BE2C (cell line): ENCODE measurements around the gene CASZ1.

Source experiments
- DNase-seq: peaks from one replicate; pipeline ENCODE4 v3.0.0-alpha.2; 2020
- H3K27me3 ChIP-seq: fragments of 250-450 bp; sonication (Bioruptor Pico); 2 replicates; pipeline ENCODE4 v1.5.1; 2020; ENCODE audit warnings: mild to moderate bottlenecking
- H3K36me3 ChIP-seq: fragments of 250-450 bp; sonication (Bioruptor Pico); 2 replicates; pipeline ENCODE4 v1.5.1; 2020; ENCODE audit warnings: mild to moderate bottlenecking
- H3K4me1 ChIP-seq: fragments of 250-450 bp; sonication (Bioruptor Pico); 2 replicates; pipeline ENCODE4 v1.5.1; 2020
- H3K4me3 ChIP-seq: 2 replicates; pipeline ENCODE4 v1.5.1; 2011; ENCODE audit warnings: low read depth, low read length
- H3K9me3 ChIP-seq: fragments of 250-450 bp; sonication (Bioruptor Pico); 2 replicates; pipeline ENCODE4 v1.5.1; 2020
- TF ChIP-seq, protein P1 (sequence below): IDR thresholded peaks from 2 replicates; pipeline ENCODE4 v1.5.1; 2012; ENCODE audit warnings: mild to moderate bottlenecking, low read depth, low read length

Gene CASZ1

DNA sequence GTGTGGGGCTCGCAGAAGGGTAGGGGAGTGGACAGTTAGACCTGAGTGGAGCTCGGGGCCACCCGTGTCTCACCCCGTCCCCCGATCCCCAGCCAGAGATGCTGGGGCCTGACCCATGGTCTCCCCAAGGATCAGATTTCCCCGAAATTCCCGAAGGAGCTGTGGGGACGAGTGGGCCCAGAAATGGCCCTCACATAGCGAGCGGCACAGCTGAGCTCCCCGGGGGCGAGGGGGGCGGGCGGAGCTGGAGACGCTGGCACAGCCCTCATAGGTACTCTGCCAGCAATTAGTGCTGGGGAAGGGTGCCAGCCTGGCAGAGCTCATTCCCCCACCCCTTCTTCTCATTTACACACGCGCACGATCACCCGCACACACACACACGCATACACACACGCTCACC lies 9.2 kb downstream of the CASZ1 start:
- Histone ChIP-seq H3K4me1 (peaks cover 15% of the 10 kb centered on the region), H3K27me3 (no peaks in the 10 kb centered on the region), H3K36me3 (no peaks in the 10 kb centered on the region), H3K9me3 (no peaks in the 10 kb centered on the region), H3K4me3 (no peak overlapping the region)
- TF ChIP-seq, protein P1, sequence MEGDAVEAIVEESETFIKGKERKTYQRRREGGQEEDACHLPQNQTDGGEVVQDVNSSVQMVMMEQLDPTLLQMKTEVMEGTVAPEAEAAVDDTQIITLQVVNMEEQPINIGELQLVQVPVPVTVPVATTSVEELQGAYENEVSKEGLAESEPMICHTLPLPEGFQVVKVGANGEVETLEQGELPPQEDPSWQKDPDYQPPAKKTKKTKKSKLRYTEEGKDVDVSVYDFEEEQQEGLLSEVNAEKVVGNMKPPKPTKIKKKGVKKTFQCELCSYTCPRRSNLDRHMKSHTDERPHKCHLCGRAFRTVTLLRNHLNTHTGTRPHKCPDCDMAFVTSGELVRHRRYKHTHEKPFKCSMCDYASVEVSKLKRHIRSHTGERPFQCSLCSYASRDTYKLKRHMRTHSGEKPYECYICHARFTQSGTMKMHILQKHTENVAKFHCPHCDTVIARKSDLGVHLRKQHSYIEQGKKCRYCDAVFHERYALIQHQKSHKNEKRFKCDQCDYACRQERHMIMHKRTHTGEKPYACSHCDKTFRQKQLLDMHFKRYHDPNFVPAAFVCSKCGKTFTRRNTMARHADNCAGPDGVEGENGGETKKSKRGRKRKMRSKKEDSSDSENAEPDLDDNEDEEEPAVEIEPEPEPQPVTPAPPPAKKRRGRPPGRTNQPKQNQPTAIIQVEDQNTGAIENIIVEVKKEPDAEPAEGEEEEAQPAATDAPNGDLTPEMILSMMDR: no peak
- DNase-seq: no peak

DNA sequence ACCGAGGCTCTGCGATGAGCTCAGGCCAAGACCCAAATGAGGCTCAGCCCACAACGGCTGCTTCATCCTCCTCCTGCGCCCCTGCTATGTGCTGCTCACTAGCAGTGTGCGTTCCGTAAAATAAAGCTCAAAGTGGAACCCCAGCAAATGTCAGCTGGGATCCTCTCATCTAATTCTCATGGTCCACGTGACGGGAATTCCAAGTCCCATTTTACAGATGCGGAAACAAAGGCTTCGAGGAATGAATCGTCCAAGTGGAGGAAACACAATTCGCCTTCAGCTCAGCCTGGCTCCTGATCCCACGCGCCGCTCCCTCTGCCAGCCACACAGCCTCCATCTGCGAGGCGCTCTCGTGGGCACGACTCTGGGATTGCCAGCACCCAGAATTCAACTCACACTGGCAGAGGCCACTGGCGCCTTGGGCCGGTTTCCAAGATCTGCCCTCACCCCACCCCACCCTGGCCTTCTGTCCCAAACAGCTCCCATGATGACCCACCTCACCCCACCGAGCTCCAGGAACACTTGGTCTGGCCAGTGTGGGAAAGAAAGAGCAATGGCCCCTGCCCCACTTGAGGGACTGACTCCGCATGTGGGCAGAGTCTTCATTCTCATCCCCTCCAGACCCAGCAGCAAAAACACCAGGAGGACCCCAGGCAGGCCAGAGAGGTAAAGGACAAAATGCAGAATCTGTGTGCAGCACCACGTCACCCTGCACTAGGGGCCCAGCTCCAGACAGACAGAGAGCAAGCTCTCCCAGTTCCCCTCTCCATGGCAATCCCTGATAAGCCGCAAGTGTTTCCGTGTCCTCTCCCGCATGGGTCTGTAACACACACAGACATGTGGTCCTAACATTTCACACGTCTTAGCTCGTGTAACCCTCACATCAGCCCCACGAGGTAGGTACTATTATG lies 10.5 kb downstream of the CASZ1 start:
- Histone ChIP-seq H3K4me1 (peaks cover 10% of the 10 kb centered on the region), H3K4me3 (no peak overlapping the region), H3K9me3 (no peaks in the 10 kb centered on the region), H3K27me3 (no peaks in the 10 kb centered on the region), H3K36me3 (no peaks in the 10 kb centered on the region)
- TF ChIP-seq, protein P1: no peak
- no peak for DNase-seq

DNA sequence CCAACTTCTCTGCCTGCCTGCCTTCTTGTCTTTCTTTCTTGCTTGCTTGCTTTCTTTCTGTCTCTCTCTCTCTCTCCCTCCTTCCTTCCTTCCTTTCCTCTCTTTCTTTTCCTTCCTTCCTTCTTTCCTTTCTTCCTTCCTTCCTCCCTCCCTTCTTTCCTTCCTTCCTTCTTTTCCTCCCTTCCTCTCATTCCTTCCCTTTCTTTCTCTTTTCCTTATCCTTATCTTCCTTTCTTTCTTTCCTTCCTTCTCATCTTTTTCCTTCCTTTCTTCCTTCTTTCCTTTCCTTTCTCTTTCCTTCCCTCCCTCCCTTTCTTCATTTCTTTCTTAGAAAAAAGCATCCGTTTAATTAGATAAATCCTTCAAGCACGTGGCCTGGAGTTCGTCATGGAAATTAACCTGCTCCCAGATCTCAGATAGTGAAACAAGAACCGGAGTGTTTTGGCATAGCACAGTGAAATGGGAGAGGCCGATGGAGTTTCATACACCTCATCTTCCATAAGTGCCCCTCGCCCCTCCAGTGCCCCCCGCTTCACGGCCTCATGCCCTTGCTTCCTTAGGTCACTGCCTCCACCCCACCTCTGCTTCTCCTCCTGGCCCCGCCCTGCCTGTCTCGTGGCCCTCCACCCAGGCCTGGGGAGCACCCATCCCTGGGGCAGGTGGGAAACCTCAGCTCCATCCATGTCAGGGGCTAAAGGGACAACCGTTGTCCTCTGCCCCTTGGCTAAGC lies 11.3 kb downstream of the CASZ1 start:
- Histone ChIP-seq H3K36me3 (no peaks in the 10 kb centered on the region), H3K27me3 (no peaks in the 10 kb centered on the region), H3K4me3 (no peak overlapping the region), H3K4me1 (peaks cover 9% of the 10 kb centered on the region), H3K9me3 (no peaks in the 10 kb centered on the region)
- TF ChIP-seq, protein P1: no peak
- no peak for DNase-seq

DNA sequence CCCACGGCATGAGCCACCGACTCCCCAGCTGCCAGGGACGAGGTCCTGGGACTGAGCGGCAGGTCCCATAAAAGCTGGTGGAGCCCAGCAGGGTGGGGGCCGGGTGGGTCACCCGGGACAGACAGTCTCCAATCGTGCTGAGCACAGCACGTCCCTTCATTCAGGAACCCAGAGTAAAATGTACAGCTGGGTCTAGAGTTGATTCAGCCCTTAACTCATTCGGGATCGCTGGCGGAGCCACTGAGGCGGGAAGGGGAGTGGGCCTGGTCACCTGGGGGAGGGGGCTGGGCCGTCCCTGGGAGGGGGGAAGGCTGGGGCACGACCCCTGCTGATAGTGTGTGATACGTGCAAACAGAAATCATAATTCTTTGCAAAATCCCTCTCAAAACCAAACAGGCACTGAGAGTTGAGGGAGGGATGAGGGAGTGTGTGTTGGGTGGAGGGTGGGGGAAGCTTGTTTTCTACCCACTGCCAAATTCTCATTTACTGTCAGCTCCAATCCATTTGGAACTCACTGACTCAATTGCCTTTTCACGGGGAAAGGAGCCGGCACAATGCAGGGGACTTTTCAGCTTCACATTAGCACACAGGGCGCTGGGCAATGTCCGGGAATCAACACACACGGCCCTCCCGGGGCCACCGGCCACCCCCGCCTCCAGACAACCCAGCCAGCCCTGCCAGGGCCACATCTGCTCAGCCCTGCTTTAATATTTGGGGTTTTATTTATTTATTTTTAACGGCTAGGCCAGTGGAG lies 13.8 kb downstream of the CASZ1 start:
- Histone ChIP-seq H3K9me3 (no peaks in the 10 kb centered on the region), H3K36me3 (no peaks in the 10 kb centered on the region), H3K4me1 (peaks cover 6% of the 10 kb centered on the region; the same call in 1 of the 2 replicates), H3K4me3 (no peak overlapping the region), H3K27me3 (no peaks in the 10 kb centered on the region)
- TF ChIP-seq, protein P1: no peak
- DNase-seq: no peak

DNA sequence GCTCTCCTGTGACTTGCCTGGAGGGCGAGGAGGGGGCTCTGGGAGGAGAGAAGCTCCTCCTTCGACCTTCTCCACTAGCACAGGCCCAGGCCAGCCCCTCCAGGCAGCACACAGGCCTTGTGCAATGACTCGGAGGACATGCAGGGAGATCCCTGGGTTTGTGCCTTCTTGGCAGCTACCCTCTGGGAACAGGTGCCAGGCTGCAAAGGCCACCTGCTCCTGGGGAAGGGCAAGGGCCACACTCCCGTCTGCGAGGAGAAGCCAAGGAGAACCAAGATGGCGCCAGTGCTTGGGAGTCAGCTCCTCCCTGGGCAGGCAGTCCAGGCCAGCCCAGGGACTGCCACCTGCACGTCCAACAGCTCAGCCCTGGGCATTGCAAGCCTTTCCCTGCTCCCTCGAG lies 15.3 kb downstream of the CASZ1 start:
- peaks cover 6% of the 10 kb centered on the region; the same call in 1 of the 2 replicates for H3K4me1 ChIP-seq
- TF ChIP-seq, protein P1: no peak
- no peak for DNase-seq
- H3K27me3 ChIP-seq: no peaks in the 10 kb centered on the region
- no peak overlapping the region for H3K4me3 ChIP-seq
- H3K9me3 ChIP-seq: no peaks in the 10 kb centered on the region
- no peaks in the 10 kb centered on the region for H3K36me3 ChIP-seq
